Hepatocyte (in vitro differentiated cells): ENCODE results near the gene PTPRE.

Experiments
- CTCF ChIP-seq: fragments of 200-600 bp; sonication (generic); IDR thresholded peaks from 2 replicates; pipeline ENCODE4 v1.5.1; 2016; ENCODE audit warnings: antibody characterized with exemption, mild to moderate bottlenecking; ENCODE audit not compliant: poor library complexity
- EZH2 ChIP-seq: fragments of 200-600 bp; sonication (generic); IDR thresholded peaks from 2 replicates; pipeline ENCODE4 v1.6.1; 2016; ENCODE audit warnings: antibody characterized with exemption, mild to moderate bottlenecking, borderline replicate concordance
- EZH2phosphoT487 ChIP-seq: fragments of 200-600 bp; sonication (generic); IDR thresholded peaks from one replicate; pipeline ENCODE4 v1.6.1; 2018; ENCODE audit warnings: antibody characterized with exemption, mild to moderate bottlenecking, low read depth, moderate library complexity; ENCODE audit not compliant: unreplicated experiment, severe bottlenecking

GRCh38 chr10:128018236-128018635, 111.3 kb downstream of the PTPRE start:
- TF ChIP-seq EZH2 = no peak
- no peak for TF ChIP-seq CTCF
- TF ChIP-seq EZH2phosphoT487 = no peak
